ENCODE measurements around the gene NEUROD6.

NEUROD6 gene

GRCh38 chr7:31340603-31341002 lies at the start of gene NEUROD6:
NEUROD6 (minus strand) TSS chr7:31340726; CDS start chr7:31339268, 1,458 bp downstream.
- DNase-seq, result no peak

- no peak for DNase-seq
Measured at GRCh38 chr7:31384466-31384865, 43.9 kb upstream of the NEUROD6 start.

GRCh38 chr7:31382722-31383121 lies 42.2 kb upstream of the NEUROD6 start:
- no peak for DNase-seq

GRCh38 chr7:31373337-31374289 lies 33.1 kb upstream of the NEUROD6 start:
- DNase-seq, result peak; percentile 19

- DNase-seq, result no peak
Measured at GRCh38 chr7:31372231-31372959, 31.9 kb upstream of the NEUROD6 start.

GRCh38 chr7:31371621-31372020 lies 31.1 kb upstream of the NEUROD6 start:
- DNase-seq, result no peak

GRCh38 chr7:31370609-31371008 lies 30.1 kb upstream of the NEUROD6 start:
- DNase-seq, result no peak

GRCh38 chr7:31368620-31369019 lies 28.1 kb upstream of the NEUROD6 start:
- DNase-seq, result peak; percentile 66

- no peak for DNase-seq
Measured at GRCh38 chr7:31363496-31363895, 23.0 kb upstream of the NEUROD6 start.

- no peak for DNase-seq
Measured at GRCh38 chr7:31363051-31363450, 22.5 kb upstream of the NEUROD6 start.

- DNase-seq, result no peak
Measured at GRCh38 chr7:31362401-31362800, 21.9 kb upstream of the NEUROD6 start.

GRCh38 chr7:31358467-31358866 lies 17.9 kb upstream of the NEUROD6 start:
- no peak for DNase-seq

GRCh38 chr7:31345421-31345820 lies 4.9 kb upstream of the NEUROD6 start:
- no peak for DNase-seq

- DNase-seq, result no peak
Measured at GRCh38 chr7:31343516-31344305, 3.2 kb upstream of the NEUROD6 start.

GRCh38 chr7:31341141-31341540 lies 615 bp upstream of the NEUROD6 start:
- DNase-seq, result no peak

GRCh38 chr7:31340051-31340450 lies 475 bp downstream of the NEUROD6 start:
- DNase-seq, result no peak

GRCh38 chr7:31338706-31339105 lies 1.8 kb downstream of the NEUROD6 start:
- no peak for DNase-seq

GRCh38 chr7:31337002-31337565 lies 3.4 kb downstream of the NEUROD6 start:
- no peak for DNase-seq

GRCh38 chr7:31336202-31337001 lies 4.1 kb downstream of the NEUROD6 start:
- DNase-seq, result no peak

- DNase-seq, result no peak
Measured at GRCh38 chr7:31335884-31336201, 4.7 kb downstream of the NEUROD6 start.

GRCh38 chr7:31335161-31335856 lies 5.2 kb downstream of the NEUROD6 start:
- DNase-seq, result no peak
